H9 (cell line): ENCODE results near the gene TLR6. TPM values are rescaled to one million over a fixed set of nuclear protein-coding genes. Genes with fewer than 3 reads are reported as not detected.
"Not testable (repeated sequence)": the region's sequence is repeated elsewhere in the genome, so short reads cannot be mapped to it uniquely, and the experiment has no call there.

Source experiments
- DNase-seq: peaks from one replicate; pipeline ENCODE4 v3.0.0-alpha.2; 2017
- H2AFZ ChIP-seq: one replicate; pipeline ENCODE4 v1.6.1; 2013; ENCODE audit warnings: mild to moderate bottlenecking, low read length, control low read depth, moderate library complexity
- H2AK5ac ChIP-seq: 2 replicates; pipeline ENCODE4 v1.6.1; 2013; ENCODE audit warnings: low read length, control low read depth, mixed read lengths; ENCODE audit not compliant: insufficient read length
- H2BK120ac ChIP-seq: one replicate; pipeline ENCODE4 v1.6.1; 2013; ENCODE audit warnings: low read depth, mild to moderate bottlenecking, low read length, control low read depth, inconsistent platforms; ENCODE audit not compliant: poor library complexity, severe bottlenecking
- H2BK12ac ChIP-seq: 2 replicates; pipeline ENCODE4 v1.6.1; 2013; ENCODE audit warnings: low read length, control low read depth, mixed read lengths, low read depth; ENCODE audit not compliant: insufficient read length
- H2BK15ac ChIP-seq: 2 replicates; pipeline ENCODE4 v1.6.1; 2013; ENCODE audit warnings: low read depth, low read length, control low read depth
- H2BK20ac ChIP-seq: one replicate; pipeline ENCODE4 v1.6.1; 2013; ENCODE audit warnings: low read depth, mild to moderate bottlenecking, low read length, control low read depth, inconsistent platforms; ENCODE audit not compliant: poor library complexity, severe bottlenecking
- H2BK5ac ChIP-seq: 2 replicates; pipeline ENCODE4 v1.6.1; 2013; ENCODE audit warnings: low read length, control low read depth, mixed read lengths; ENCODE audit not compliant: insufficient read length
- H3K14ac ChIP-seq: 2 replicates; pipeline ENCODE4 v1.6.1; 2013; ENCODE audit warnings: low read length, control low read depth; ENCODE audit not compliant: insufficient read depth
- H3K18ac ChIP-seq: 2 replicates; pipeline ENCODE4 v1.6.1; 2013; ENCODE audit warnings: low read depth, mild to moderate bottlenecking, mixed read lengths, low read length, control low read depth; ENCODE audit not compliant: insufficient read length
- H3K23ac ChIP-seq: 2 replicates; pipeline ENCODE4 v1.6.1; 2013; ENCODE audit warnings: low read length, control low read depth, mixed read lengths, low read depth; ENCODE audit not compliant: insufficient read length
- H3K23me2 ChIP-seq: 2 replicates; pipeline ENCODE4 v1.6.1; 2013; ENCODE audit warnings: low read depth, mild to moderate bottlenecking, mixed read lengths, low read length, control low read depth; ENCODE audit not compliant: insufficient read length, poor library complexity, severe bottlenecking
- H3K27ac ChIP-seq: 2 replicates; pipeline ENCODE4 v1.5.1; 2013; ENCODE audit warnings: low read length, control low read depth, mixed read lengths, low read depth; ENCODE audit not compliant: insufficient read length
- H3K27me3 ChIP-seq: 2 replicates; pipeline ENCODE4 v1.6.1; 2013; ENCODE audit warnings: low read length, control low read depth, inconsistent platforms; ENCODE audit not compliant: insufficient read depth
- H3K4ac ChIP-seq: 2 replicates; pipeline ENCODE4 v1.6.1; 2013; ENCODE audit warnings: low read depth, mild to moderate bottlenecking, control low read depth, inconsistent platforms, low read length, moderate library complexity
- H3K4me1 ChIP-seq: 2 replicates; pipeline ENCODE4 v1.6.1; 2013; ENCODE audit warnings: low read length, control low read depth, inconsistent platforms; ENCODE audit not compliant: insufficient read depth
- H3K4me2 ChIP-seq: 2 replicates; pipeline ENCODE4 v1.6.1; 2013; ENCODE audit warnings: low read length, control low read depth, mixed read lengths; ENCODE audit not compliant: insufficient read length, insufficient read depth
- H3K56ac ChIP-seq: 2 replicates; pipeline ENCODE4 v1.6.1; 2013; ENCODE audit warnings: low read depth, mild to moderate bottlenecking, mixed read lengths, low read length, control low read depth; ENCODE audit not compliant: insufficient read length
- H3K79me1 ChIP-seq: 2 replicates; pipeline ENCODE4 v1.6.1; 2013; ENCODE audit warnings: low read depth, mild to moderate bottlenecking, moderate library complexity, low read length, control low read depth, inconsistent platforms; ENCODE audit not compliant: insufficient read depth, poor library complexity, severe bottlenecking
- H3K79me2 ChIP-seq: 2 replicates; pipeline ENCODE4 v1.6.1; 2013; ENCODE audit warnings: low read length, control low read depth, inconsistent platforms; ENCODE audit not compliant: insufficient read depth
- H3K9ac ChIP-seq: 2 replicates; pipeline ENCODE4 v1.6.1; 2013; ENCODE audit warnings: low read length, control low read depth, mixed read lengths; ENCODE audit not compliant: insufficient read length; ENCODE audit errors: extremely low read depth
- H3K9me3 ChIP-seq: one replicate; pipeline ENCODE4 v1.6.1; 2013; ENCODE audit warnings: low read depth, low read length, inconsistent platforms; ENCODE audit not compliant: control insufficient read depth
- H3T11ph ChIP-seq: one replicate; pipeline ENCODE4 v1.6.1; 2013; ENCODE audit warnings: mild to moderate bottlenecking, low read length, control low read depth, inconsistent platforms
- H4K20me1 ChIP-seq: one replicate; pipeline ENCODE4 v1.6.1; 2013; ENCODE audit not compliant: control insufficient read depth, insufficient read length, insufficient read depth
- H4K5ac ChIP-seq: 2 replicates; pipeline ENCODE4 v1.6.1; 2013; ENCODE audit warnings: low read depth, mild to moderate bottlenecking, mixed read lengths, low read length, control low read depth; ENCODE audit not compliant: insufficient read length
- H4K8ac ChIP-seq: replicated peaks from 2 replicates; pipeline ENCODE4 v1.6.1; 2013; ENCODE audit warnings: low read length, control low read depth, mixed read lengths, low read depth; ENCODE audit not compliant: insufficient read length
- H4K91ac ChIP-seq: 2 replicates; pipeline ENCODE4 v1.6.1; 2013; ENCODE audit warnings: low read depth, mild to moderate bottlenecking, moderate library complexity, mixed read lengths, low read length, control low read depth; ENCODE audit not compliant: insufficient read length
- H3K27ac Mint-ChIP-seq, 3 experiments: 2 replicates in 2 of 3; 3 replicates in 1 of 3; pipeline ENCODE4 v1.8.0; 2020 to 2021; ENCODE audit warnings: mixed read lengths in 3 of 3, mild to moderate bottlenecking in 1 of 3, moderate library complexity in 1 of 3
- H3K27me3 Mint-ChIP-seq: 2 replicates; pipeline ENCODE4 v1.8.0; 2021; ENCODE audit warnings: low read depth, mild to moderate bottlenecking, moderate library complexity, mixed read lengths
- H3K36me3 Mint-ChIP-seq, 3 experiments: 2 replicates in 2 of 3; 3 replicates in 1 of 3; pipeline ENCODE4 v1.8.0; 2020 to 2021; ENCODE audit warnings: low read depth in 3 of 3, mixed read lengths in 3 of 3; ENCODE audit not compliant: insufficient read depth in 1 of 3
- H3K4me1 Mint-ChIP-seq, 2 experiments: 2 replicates each; pipeline ENCODE4 v1.8.0; 2020; ENCODE audit warnings: mixed read lengths in 2 of 2
- H3K4me3 Mint-ChIP-seq, 2 experiments: 2 replicates in 1 of 2; 3 replicates in 1 of 2; pipeline ENCODE4 v1.8.0; 2020 to 2021; ENCODE audit warnings: mild to moderate bottlenecking in 2 of 2, mixed read lengths in 2 of 2, moderate library complexity in 1 of 2
- H3K9me3 Mint-ChIP-seq, 2 experiments: 2 replicates in 1 of 2; 3 replicates in 1 of 2; pipeline ENCODE4 v1.8.0; 2020; ENCODE audit warnings: mild to moderate bottlenecking in 2 of 2, mixed read lengths in 2 of 2, moderate library complexity in 1 of 2
- CTCF ChIP-seq: fragments of 200-600 bp; sonication (generic); conservative IDR thresholded peaks from 3 replicates; pipeline ENCODE4 v1.8.0; 2021; ENCODE audit warnings: antibody characterized with exemption, mild to moderate bottlenecking
- WGBS: extraction: QIAGEN DNeasy Blood & Tissue Kit; methylation state at CpG from one replicate; pipeline ENCODE4 v1.1.7; 2013; ENCODE audit warnings: missing lambda C conversion rate, low lambda C conversion rate, mixed read lengths; ENCODE audit not compliant: insufficient read length; ENCODE audit errors: extremely low coverage; 5-methylcytosine and 5-hydroxymethylcytosine counted together
- total RNA-seq: library from RNA; stranded (reverse); gene quantifications from 2 replicates; pipeline ENCODE4 v1.2.1, GENCODE V29; 2021

TLR6 gene
- total RNA-seq, 1 experiment from 2014 or later = 0.11 TPM

GRCh38 chr4:38811297-38811696 lies 45.3 kb downstream of the TLR6 start:
- Histone ChIP-seq H3K56ac (no peak overlapping the region), H3K4me1 (no peaks in the 10 kb centered on the region), H2BK5ac (no peak overlapping the region), H2BK12ac (no peak overlapping the region), H2BK15ac (no peak overlapping the region), H3K14ac (no peak overlapping the region; the same call in 1 of the 2 replicates), H3K23me2 (no peaks in the 10 kb centered on the region), H3K4me2 (no peak overlapping the region), H3K4ac (no peak overlapping the region), H3K9ac (no peak overlapping the region), H2AK5ac (no peak overlapping the region), H2BK120ac (no peak overlapping the region), H3T11ph (no peak overlapping the region), H3K9me3 (no peaks in the 10 kb centered on the region), H3K79me1 (no peaks in the 10 kb centered on the region), H3K27ac (no peak overlapping the region), H4K5ac (no peak overlapping the region), H4K20me1 (no peaks in the 10 kb centered on the region), H3K27me3 (no peaks in the 10 kb centered on the region), H2AFZ (no peak overlapping the region), H3K18ac (no peak overlapping the region), H4K8ac (no peak overlapping the region), H2BK20ac (no peak overlapping the region), H4K91ac (no peak overlapping the region), H3K79me2 (no peaks in the 10 kb centered on the region), H3K23ac (no peak overlapping the region)
- Mint-ChIP-seq H3K27me3 (peaks cover 2% of the 10 kb centered on the region; the same call in 1 of the 2 replicates), H3K4me3 (no peak overlapping the region), H3K27ac (no peak overlapping the region), H3K4me1 (no peaks in the 10 kb centered on the region), H3K36me3 (peaks cover 3 to 7% (median 4%) of the 10 kb centered on the region in 3 experiments; a peak in 5 of 7 replicates), H3K9me3 (peaks cover 16 to 19% of the 10 kb centered on the region in 2 experiments)
- no peak for TF ChIP-seq CTCF
- DNase-seq = no peak
- no CpG with 5 or more reads among the region's 6 CpGs for WGBS

GRCh38 chr4:38807462-38807861 lies 49.2 kb downstream of the TLR6 start:
- not testable (repeated sequence) for H3K9ac ChIP-seq, H4K5ac ChIP-seq, H2BK12ac ChIP-seq, H2AK5ac ChIP-seq, H4K91ac ChIP-seq, H3K79me2 ChIP-seq, H3K23me2 ChIP-seq, H2BK120ac ChIP-seq, H3K4me1 Mint-ChIP-seq, H4K20me1 ChIP-seq, H3T11ph ChIP-seq, H3K4me1 ChIP-seq, H2BK20ac ChIP-seq, H3K23ac ChIP-seq, H2AFZ ChIP-seq, H3K4ac ChIP-seq, H3K27me3 ChIP-seq, H3K18ac ChIP-seq, H3K27ac ChIP-seq, H3K4me3 Mint-ChIP-seq, H3K14ac ChIP-seq, H3K56ac ChIP-seq, H3K27ac Mint-ChIP-seq, H3K79me1 ChIP-seq, DNase-seq, H4K8ac ChIP-seq, H2BK5ac ChIP-seq, H3K4me2 ChIP-seq, H3K27me3 Mint-ChIP-seq, H3K9me3 ChIP-seq, H2BK15ac ChIP-seq
- H3K9me3 Mint-ChIP-seq = peaks cover 24 to 32% of the 10 kb centered on the region in 2 experiments
- WGBS = no CpG with 5 or more reads among the region's 29 CpGs
- peaks cover 12 to 18% (median 15%) of the 10 kb centered on the region in 3 experiments for H3K36me3 Mint-ChIP-seq
